GM18951 (cell line): ENCODE results near the gene PIAS3.

ENCODE experiments used
- POLR2A ChIP-seq: IDR thresholded peaks from 4 replicates; pipeline ENCODE4 v1.6.1; 2011; ENCODE audit warnings: mild to moderate bottlenecking; ENCODE audit not compliant: insufficient read length, insufficient read depth; ENCODE audit errors: extremely low read depth
- in situ Hi-C: fragments of 300-500 bp; cut with MboI; formaldehyde crosslinking; loops from one replicate; pipeline ENCODE4 v1.12.0; 2022; ENCODE audit warnings: low sequenced_read_pairs, mixed read lengths, inconsistent platforms; ENCODE audit not compliant: unreplicated experiment

Gene PIAS3

DNA sequence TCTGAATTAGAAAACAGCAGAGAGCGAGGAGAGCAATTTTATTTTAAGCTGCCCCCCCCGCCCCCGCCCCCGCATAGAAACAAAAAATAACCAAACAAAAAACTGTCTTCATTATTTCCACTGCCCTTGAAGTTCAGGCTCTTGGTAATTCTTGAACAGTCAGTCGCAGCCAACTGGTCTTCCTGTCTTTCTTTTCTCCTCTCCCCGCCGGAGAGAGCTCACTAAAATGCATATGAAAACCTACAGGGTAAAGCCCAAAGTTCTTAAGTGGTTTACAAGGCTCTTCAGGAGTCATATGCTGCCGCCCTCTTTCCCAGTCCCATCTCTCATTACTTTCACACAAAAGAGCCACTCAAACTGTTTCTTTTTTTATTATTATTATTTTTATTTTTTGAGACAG lies 27.9 kb upstream of the PIAS3 start:
- TF ChIP-seq POLR2A, result no peak
- in situ Hi-C loops, result no loop called here

DNA sequence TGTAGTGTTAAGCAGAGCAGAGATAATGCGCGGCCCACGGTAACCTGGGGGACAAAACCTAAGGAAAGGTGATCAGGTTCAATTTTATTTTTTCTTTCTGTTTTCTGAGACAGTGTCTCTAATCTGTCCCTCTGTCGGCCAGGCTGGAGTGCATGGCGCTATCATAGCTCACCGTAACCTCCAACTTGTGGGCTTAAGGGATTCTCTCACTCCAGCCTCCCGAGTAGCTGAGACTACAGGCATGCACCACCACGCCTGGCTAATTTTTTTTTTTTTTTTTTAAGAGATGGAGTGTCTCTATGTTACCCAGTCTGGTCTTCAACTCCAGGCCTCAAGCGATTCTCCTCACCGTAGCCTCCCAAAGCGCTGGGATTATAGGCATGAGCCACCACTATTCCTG lies 27.5 kb upstream of the PIAS3 start:
- TF ChIP-seq POLR2A, result no peak
- in situ Hi-C loops, result no loop called here

DNA sequence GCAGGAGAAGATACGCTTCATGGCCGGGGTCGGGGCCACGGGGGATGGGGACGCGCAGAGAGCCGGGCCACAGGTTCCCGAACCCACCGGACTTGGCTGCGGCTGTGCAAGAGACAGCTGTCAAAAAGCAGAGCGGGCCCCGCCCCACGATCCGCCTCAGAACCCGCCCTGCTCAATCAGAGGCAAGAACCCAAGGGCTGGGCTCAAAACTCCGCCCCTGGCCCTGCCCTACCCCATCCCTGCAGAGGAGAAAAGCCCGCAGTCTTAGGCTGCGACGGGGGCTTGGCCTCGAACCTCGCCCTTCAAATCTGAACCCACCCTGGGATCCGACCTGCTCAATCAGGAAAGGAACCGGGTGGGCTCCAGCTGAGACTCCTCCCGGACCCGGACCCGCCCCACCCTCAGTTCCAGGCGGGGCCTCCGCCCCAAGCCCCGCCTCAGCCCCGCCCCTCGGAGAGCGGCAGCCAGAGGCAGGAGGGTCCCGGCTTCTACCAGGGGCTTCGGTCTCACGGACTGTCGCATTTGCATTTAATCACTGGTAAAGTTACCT lies 26.9 kb upstream of the PIAS3 start, which contains the start of gene ANKRD35:
Gene ANKRD35, minus strand, starts transcription at position 129 of the 550 bp plus-strand sequence. Its CDS starts 108 bp downstream, at position 21.
- TF ChIP-seq POLR2A, result no peak
- in situ Hi-C loops, result no loop called here

DNA sequence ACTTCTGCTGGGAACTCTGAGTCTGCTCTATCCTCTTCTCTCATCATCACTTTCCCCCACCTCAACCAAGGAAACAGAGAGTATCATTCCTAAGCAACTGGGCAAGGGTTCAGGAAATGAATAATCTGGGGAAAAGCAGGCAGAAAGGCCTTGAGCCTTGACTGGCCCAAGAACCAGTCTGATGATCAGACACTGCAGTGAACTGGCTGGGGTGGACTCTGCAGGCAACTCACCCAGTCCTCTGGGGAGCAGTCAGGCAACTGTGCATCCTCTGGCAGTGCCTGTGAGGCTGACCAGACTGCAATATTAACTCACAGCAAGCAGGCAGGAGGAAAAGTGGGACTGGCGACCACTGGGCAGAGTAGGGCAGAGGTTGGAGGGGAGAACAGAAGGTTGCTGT lies 25.8 kb upstream of the PIAS3 start:
- TF ChIP-seq POLR2A, result no peak
- in situ Hi-C loops, result no loop called here

DNA sequence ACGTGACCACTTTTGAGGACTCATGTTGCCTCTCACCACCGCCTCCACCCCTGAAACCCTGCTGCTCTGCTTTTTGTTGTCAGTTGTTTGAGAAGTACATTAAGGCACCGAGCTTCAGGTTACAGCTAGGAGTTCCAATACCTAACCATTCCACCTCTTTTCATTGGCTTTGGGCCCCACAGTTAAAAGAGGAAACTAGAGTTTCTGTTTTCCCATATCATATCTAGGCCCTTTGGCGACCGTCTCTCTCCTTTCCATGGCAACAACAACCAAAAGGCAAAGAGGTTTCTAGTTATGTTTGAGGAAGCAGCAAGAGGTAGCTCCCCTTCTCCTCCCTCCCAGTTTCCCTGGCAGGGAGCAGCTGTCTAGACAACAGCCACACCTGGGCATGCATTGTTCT lies 20.9 kb upstream of the PIAS3 start:
- in situ Hi-C loops, result no loop called here
- no peak for TF ChIP-seq POLR2A

DNA sequence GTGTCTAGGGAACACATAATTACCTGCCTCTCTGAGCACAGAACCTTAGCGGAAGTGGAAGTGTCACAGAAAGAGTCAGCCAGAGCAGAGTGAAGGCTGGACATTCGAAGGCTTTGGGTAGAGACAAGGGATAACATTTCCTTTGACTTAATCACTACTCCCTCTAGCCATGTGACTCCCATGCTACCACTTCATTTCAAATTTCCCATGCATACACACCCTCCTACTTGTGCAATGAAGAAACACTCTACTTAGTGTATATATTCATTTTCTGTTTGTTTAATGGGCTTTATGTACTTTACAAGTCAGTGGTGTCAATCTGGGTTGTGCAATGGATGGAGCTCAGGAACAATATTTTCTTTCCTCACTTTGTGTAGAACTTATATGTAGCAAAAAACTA lies 19.8 kb upstream of the PIAS3 start:
- in situ Hi-C loops, result no loop called here
- TF ChIP-seq POLR2A, result no peak

DNA sequence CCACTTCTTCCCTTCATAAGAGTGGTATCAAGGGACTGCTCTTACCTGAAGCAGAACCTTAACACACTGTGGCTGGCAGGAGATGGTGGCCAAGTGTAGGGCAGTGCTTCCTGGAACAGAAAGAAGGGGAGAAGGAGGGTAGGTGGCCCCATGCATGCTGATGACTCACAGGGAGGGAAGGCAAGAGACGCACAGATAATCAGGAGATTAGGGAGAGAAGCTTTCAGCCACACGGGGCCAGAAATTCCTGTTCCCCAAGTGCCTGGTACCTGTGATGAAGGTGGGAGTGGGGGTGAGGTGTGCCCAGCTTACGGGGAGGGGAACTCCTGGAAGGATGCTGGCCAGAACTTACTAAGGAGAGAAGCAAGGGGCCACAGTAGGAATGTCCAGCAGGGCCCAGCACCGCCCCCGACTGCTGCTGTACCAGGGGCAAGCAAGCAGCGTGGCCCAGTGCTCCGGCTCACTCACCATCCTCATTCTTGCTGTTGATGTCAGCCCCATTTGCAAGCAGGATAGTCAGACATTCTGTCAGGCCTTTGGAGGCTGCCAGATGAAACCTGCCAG lies 19.1 kb upstream of the PIAS3 start:
- no peak for TF ChIP-seq POLR2A
- in situ Hi-C loops, result no loop called here

DNA sequence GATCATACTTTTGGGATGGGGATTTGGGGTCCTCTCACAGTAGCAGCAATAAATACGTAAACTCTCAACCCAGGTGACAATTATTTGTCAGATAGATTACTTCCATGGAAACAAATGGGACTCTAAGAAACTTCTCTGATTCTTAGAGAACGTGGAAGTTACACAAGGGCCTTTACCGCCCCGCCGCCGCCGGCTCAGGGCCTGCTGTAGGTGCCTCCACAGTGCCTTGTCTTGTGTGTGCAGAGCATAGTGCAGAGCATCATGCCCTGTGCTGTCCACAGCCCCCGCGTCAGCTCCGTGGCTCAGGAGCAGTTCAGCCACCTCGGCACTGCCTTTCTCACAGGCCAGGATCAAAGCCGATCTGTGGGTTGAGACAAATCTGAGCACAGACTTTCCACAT lies 15.8 kb upstream of the PIAS3 start:
- in situ Hi-C loops, result no loop called here

DNA sequence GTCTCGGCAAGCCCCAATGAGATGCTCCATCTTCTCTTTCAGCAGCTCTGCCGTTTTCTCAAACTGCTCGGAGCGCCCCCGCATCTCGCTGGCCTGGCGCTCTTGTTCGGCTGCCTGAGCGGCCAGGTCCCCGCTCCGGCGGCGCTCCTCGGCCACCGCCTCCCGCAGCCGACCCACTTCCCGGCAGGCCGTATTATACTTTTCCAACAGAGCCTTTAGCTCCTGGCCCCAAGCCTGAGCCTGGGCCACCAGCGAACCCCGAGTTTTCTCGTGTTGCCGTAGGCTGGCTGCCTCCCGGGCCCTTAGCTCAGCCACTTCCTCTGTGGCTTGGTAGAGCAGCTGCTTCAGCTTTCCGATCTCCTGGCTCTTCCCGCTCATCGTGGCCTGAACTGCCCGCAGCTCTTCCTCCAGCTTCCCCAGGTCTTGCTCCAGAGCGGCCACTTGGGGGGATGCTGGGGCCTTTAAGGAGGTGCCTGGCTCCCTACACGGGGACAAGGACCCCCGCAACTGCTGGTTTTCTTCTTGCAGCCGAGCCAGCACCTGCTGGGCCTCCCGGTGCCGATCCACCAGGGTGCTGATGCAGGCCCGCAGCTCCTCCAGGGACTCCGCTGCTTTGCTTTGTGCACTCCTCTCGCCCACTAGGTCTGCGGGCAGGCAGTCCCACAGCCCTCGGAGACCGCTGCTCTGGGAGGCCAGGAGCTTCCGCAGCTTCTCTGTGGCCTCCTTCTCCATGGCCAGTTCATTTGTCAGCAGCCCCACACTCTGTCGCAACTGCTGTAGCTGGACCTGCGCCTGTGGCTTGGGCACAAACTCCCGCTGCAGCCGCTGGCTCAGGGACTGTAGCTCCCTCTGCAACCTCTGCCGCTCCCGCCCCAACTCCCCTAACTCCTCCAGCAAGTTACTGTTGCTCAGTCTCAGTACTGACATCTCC lies 13.4 kb upstream of the PIAS3 start:
- TF ChIP-seq POLR2A, result no peak
- in situ Hi-C loops, result no loop called here

More for the DNA sequence above, 15.8 kb upstream of the PIAS3 start:
- no peak for TF ChIP-seq POLR2A

DNA sequence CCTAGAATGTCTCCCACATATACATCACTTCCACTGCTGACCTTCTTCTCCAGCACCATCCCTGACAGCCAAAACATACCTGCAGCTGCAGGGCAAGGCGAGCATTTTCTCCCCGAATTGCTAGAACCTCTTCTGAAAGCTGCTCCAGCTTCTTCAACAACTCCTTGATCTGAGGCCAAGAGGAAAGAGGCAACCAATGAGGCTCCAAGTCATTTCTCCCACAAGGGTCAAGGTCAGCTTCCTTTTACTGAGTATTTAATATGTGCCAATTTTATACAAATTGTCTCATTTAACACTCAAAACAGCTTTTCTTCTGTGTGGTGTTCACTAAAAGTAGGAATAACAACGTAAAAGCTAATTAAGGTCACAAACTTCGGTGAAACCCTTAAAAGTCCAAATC lies 9.4 kb upstream of the PIAS3 start:
- in situ Hi-C loops, result no loop called here
- no peak for TF ChIP-seq POLR2A

DNA sequence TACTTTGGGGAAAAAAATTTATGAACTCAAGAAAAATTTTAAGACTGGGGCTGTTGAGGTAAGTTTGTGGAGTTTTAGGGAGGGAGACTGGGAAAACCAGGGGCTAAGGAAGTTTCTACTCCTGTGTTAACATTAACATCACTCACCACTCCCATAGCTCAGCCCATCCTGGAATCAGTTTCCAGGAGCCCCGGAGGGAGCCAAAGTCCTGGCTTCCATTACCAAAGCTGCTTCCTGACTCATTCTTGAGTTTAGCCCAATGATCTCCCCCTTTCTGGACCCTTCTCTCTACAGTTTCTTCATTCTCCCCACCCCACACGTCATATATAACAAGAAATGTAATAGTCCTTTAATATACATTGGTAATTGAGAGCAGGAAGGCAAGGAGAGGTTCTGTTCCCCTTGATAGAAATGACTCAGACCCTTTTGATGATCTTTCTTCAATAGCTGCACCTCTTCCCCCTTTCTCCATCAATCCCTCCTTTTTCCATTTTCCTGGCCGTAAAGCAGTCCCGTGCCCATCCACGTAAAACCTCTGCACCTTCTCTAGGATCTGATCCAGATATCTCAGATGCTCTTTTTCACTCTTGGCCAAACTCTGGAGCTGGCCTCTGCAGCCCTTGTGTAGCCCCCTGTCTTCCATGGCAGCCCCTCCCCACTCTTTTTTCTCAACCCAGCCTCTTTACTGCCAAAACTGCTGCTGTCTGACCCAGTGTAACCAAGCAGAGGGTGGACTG lies 4.6 kb upstream of the PIAS3 start:
- in situ Hi-C loops, result no loop called here
- no peak for TF ChIP-seq POLR2A

DNA sequence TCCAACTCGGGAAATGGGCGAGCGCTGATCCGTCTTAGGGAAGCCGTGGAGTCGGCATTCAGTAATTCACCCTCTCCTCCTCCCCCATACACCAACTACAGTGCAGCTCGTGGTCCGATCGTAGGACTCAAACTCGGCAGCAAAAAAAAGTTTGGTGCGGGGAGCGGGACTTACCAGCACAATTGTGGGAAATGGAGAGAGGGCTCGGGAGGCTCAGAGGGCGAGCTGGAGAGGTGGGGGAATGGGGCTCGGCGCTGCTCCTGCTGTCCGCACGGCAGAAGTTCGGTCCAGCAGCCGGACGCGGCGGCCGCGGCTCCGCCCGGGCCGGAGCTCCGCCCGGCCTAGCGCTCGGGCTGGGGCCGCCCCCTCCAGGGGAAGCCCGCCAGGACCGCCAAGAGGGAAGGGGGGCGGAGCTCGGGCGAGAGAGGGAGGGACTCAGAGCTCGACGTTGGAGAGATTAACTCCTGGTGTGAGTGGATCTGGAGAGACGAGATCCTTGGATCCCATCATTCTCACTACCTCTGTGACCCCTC lies 676 bp upstream of the PIAS3 start:
- TF ChIP-seq POLR2A, result peak; percentile 66
- in situ Hi-C loops, result no loop called here
